ENCODE results near the gene USP10. TPM values are rescaled to one million over a fixed set of nuclear protein-coding genes. Genes with fewer than 3 reads are reported as not detected.

USP10 gene
- total RNA-seq, 1 donor from 2014 or later: 107 TPM

- Mint-ChIP-seq H3K27ac (ENCODE audit: unreplicated experiment) (peak overlapping the region; percentile 26), H3K27me3 (ENCODE audit: low read depth, unreplicated experiment) (peaks cover 2% of the 10 kb centered on the region), H3K4me1 (ENCODE audit: low read depth, unreplicated experiment) (peaks cover 2% of the 10 kb centered on the region)
Observed at GRCh38 chr16:84785843-84786581, 86.2 kb downstream of the USP10 start.

GRCh38 chr16:84786605-84787262 lies 86.9 kb downstream of the USP10 start:
- no peak overlapping the region for H3K4me3 Mint-ChIP-seq (ENCODE audit: unreplicated experiment)
- Histone ChIP-seq H2AFZ (ENCODE audit: low read depth, low read length) (no peak overlapping the region), H3K4me3 (ENCODE audit: insufficient read depth, low read depth, low read length) (no peak overlapping the region), H3K9ac (ENCODE audit: low read length) (no peak overlapping the region), H3K4me2 (ENCODE audit: low read length) (no peak overlapping the region), H3K36me3 (ENCODE audit: insufficient read depth, low read length) (no peaks in the 10 kb centered on the region), H4K20me1 (ENCODE audit: insufficient read depth, low read length) (no peaks in the 10 kb centered on the region), H3K27ac (ENCODE audit: low read depth, low read length) (no peak overlapping the region), H3K27me3 (ENCODE audit: insufficient read depth, low read length) (no peaks in the 10 kb centered on the region), H3K9me3 (ENCODE audit: insufficient read depth, low read depth, low read length) (no peaks in the 10 kb centered on the region), H3K79me2 (ENCODE audit: insufficient read depth, low read length) (no peaks in the 10 kb centered on the region), H3K4me1 (ENCODE audit: insufficient read depth, low read length) (peaks cover 11% of the 10 kb centered on the region)
- TF ChIP-seq EZH2 (IDR thresholded peaks at IDR 0.05; ENCODE audit: insufficient read depth, low read length): no peak
- no peak for TF ChIP-seq CTCF (IDR thresholded peaks at IDR 0.05; ENCODE audit: insufficient read depth, low read depth, low read length)
- peaks cover 7% of the 10 kb centered on the region for H3K36me3 Mint-ChIP-seq (ENCODE audit: low read depth, unreplicated experiment)
- H3K4me1 Mint-ChIP-seq (ENCODE audit: low read depth, unreplicated experiment): peaks cover 2% of the 10 kb centered on the region
- DNase-seq (ENCODE audit: low read depth): no peak
- peaks cover 2% of the 10 kb centered on the region for H3K9me3 Mint-ChIP-seq (ENCODE audit: unreplicated experiment)
- no peak overlapping the region for H3K27ac Mint-ChIP-seq (ENCODE audit: unreplicated experiment)
- peaks cover 2% of the 10 kb centered on the region for H3K27me3 Mint-ChIP-seq (ENCODE audit: low read depth, unreplicated experiment)
- FAIRE-seq: no peak

More at GRCh38 chr16:84785843-84786581, 86.2 kb downstream of the USP10 start:
- Mint-ChIP-seq H3K36me3 (ENCODE audit: low read depth, unreplicated experiment) (peaks cover 6% of the 10 kb centered on the region), H3K4me3 (ENCODE audit: unreplicated experiment) (no peak overlapping the region), H3K9me3 (ENCODE audit: unreplicated experiment) (peaks cover 2% of the 10 kb centered on the region)
- TF ChIP-seq EZH2 (IDR thresholded peaks at IDR 0.05; ENCODE audit: insufficient read depth, low read length) (no peak), CTCF (IDR thresholded peaks at IDR 0.05; ENCODE audit: insufficient read depth, low read depth, low read length) (no peak)
- Histone ChIP-seq H3K4me3 (ENCODE audit: insufficient read depth, low read depth, low read length) (no peak overlapping the region), H3K79me2 (ENCODE audit: insufficient read depth, low read length) (no peaks in the 10 kb centered on the region), H3K27me3 (ENCODE audit: insufficient read depth, low read length) (no peaks in the 10 kb centered on the region), H4K20me1 (ENCODE audit: insufficient read depth, low read length) (no peaks in the 10 kb centered on the region), H3K4me2 (ENCODE audit: low read length) (no peak overlapping the region), H3K4me1 (ENCODE audit: insufficient read depth, low read length) (peaks cover 11% of the 10 kb centered on the region), H3K27ac (ENCODE audit: low read depth, low read length) (no peak overlapping the region), H3K9ac (ENCODE audit: low read length) (no peak overlapping the region), H2AFZ (ENCODE audit: low read depth, low read length) (no peak overlapping the region), H3K9me3 (ENCODE audit: insufficient read depth, low read depth, low read length) (no peaks in the 10 kb centered on the region), H3K36me3 (ENCODE audit: insufficient read depth, low read length) (no peaks in the 10 kb centered on the region)
- FAIRE-seq: no peak
- DNase-seq (ENCODE audit: low read depth): peak; percentile 63

- Histone ChIP-seq H4K20me1 (ENCODE audit: insufficient read depth, low read length) (no peaks in the 10 kb centered on the region), H3K4me2 (ENCODE audit: low read length) (no peak overlapping the region), H3K79me2 (ENCODE audit: insufficient read depth, low read length) (no peaks in the 10 kb centered on the region), H3K27ac (ENCODE audit: low read depth, low read length) (no peak overlapping the region), H3K4me3 (ENCODE audit: insufficient read depth, low read depth, low read length) (no peak overlapping the region), H3K27me3 (ENCODE audit: insufficient read depth, low read length) (no peaks in the 10 kb centered on the region), H3K9ac (ENCODE audit: low read length) (no peak overlapping the region), H2AFZ (ENCODE audit: low read depth, low read length) (no peak overlapping the region), H3K9me3 (ENCODE audit: insufficient read depth, low read depth, low read length) (no peaks in the 10 kb centered on the region), H3K36me3 (ENCODE audit: insufficient read depth, low read length) (no peaks in the 10 kb centered on the region), H3K4me1 (ENCODE audit: insufficient read depth, low read length) (peaks cover 11% of the 10 kb centered on the region)
- H3K4me3 Mint-ChIP-seq (ENCODE audit: unreplicated experiment): no peak overlapping the region
- no peak for DNase-seq (ENCODE audit: low read depth)
- peaks cover 7% of the 10 kb centered on the region for H3K36me3 Mint-ChIP-seq (ENCODE audit: low read depth, unreplicated experiment)
- H3K27me3 Mint-ChIP-seq (ENCODE audit: low read depth, unreplicated experiment): peaks cover 2% of the 10 kb centered on the region
- no peak for FAIRE-seq
- TF ChIP-seq CTCF (IDR thresholded peaks at IDR 0.05; ENCODE audit: insufficient read depth, low read depth, low read length): no peak
- TF ChIP-seq EZH2 (IDR thresholded peaks at IDR 0.05; ENCODE audit: insufficient read depth, low read length): no peak
- no peak overlapping the region for H3K27ac Mint-ChIP-seq (ENCODE audit: unreplicated experiment)
- peaks cover 2% of the 10 kb centered on the region for H3K4me1 Mint-ChIP-seq (ENCODE audit: low read depth, unreplicated experiment)
- peaks cover 2% of the 10 kb centered on the region for H3K9me3 Mint-ChIP-seq (ENCODE audit: unreplicated experiment)
Observed at GRCh38 chr16:84787263-84787622, 87.4 kb downstream of the USP10 start.
